HCT116 (cell line): ENCODE results near the gene SIPA1L3.

Source experiments
- EZH2 ChIP-seq: fragments of 200-600 bp; sonication (generic); IDR thresholded peaks from 2 replicates; pipeline ENCODE4 v1.6.1; 2017; ENCODE audit warnings: antibody characterized with exemption, mixed run types
- TCF7L2 ChIP-seq: IDR thresholded peaks from 2 replicates; pipeline ENCODE4 v1.7.0; 2011; ENCODE audit warnings: borderline replicate concordance, inconsistent platforms; ENCODE audit not compliant: insufficient read depth, insufficient read length; ENCODE audit errors: extremely low read depth
- TF ChIP-seq, protein P1 (sequence below), 3 experiments: fragments of 200-600 bp in 1 of 3; sonication (generic) in 1 of 3; IDR thresholded peaks in 2 of 3; conservative IDR thresholded peaks in 1 of 3; 2 replicates each; pipeline ENCODE4 v1.5.1; 2012 to 2017; ENCODE audit warnings: low read depth in 2 of 3, low read length in 2 of 3, antibody characterized with exemption in 1 of 3, borderline replicate concordance in 1 of 3, control low read depth in 1 of 3, mild to moderate bottlenecking in 1 of 3, mixed read lengths in 1 of 3, mixed run types in 1 of 3, moderate library complexity in 1 of 3; ENCODE audit not compliant: insufficient read depth in 1 of 3

DNA sequence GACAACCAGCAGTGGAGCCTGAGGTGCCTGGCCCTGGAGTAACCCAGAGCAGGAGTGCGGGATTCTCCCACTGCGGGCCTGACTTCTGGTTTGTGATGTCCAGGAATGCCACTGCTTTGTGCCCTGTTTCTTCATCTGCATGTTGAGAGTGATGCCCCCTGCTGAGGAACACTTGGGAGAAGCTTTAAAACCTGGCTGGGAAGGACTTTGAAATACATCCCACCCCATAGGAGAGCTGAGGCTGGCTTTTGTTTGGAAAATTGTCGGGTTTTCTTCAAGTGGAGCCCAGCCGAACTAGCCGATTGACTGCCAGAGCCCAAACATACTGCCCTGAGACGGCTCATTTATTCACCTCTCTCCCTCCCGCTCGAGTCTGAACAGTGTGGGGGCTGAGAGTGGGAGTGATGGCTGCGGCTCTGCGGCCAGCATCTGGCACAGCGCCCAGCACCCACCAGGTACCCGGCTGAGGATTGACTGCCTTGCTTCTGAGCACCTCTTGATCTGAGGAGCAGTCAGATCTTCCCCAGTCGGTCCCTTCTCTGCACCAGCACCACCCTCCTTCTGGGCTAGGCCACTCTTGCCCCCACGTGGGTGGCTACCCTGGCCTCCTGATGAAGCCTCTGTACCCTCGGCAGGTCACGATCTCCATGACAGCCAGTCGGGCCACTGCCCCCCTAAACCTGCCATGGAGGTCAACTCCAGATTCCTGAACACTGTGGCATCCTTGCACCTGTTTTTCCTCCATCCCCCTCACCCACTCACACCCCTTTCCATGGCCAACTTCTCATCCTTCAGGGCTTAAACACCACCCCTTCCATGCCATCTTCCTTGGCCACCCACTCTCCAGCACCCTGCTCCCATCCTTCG is 148.9 kb downstream of the SIPA1L3 start:
- TF ChIP-seq EZH2 (no peak), TCF7L2 (no peak)
- TF ChIP-seq, protein P1, sequence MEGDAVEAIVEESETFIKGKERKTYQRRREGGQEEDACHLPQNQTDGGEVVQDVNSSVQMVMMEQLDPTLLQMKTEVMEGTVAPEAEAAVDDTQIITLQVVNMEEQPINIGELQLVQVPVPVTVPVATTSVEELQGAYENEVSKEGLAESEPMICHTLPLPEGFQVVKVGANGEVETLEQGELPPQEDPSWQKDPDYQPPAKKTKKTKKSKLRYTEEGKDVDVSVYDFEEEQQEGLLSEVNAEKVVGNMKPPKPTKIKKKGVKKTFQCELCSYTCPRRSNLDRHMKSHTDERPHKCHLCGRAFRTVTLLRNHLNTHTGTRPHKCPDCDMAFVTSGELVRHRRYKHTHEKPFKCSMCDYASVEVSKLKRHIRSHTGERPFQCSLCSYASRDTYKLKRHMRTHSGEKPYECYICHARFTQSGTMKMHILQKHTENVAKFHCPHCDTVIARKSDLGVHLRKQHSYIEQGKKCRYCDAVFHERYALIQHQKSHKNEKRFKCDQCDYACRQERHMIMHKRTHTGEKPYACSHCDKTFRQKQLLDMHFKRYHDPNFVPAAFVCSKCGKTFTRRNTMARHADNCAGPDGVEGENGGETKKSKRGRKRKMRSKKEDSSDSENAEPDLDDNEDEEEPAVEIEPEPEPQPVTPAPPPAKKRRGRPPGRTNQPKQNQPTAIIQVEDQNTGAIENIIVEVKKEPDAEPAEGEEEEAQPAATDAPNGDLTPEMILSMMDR (IDR thresholded peaks at IDR 0.05 in 2 of 3, conservative IDR thresholded peaks at IDR 0.05 in 1 of 3; ENCODE audit: borderline replicate concordance in 1 of 3, insufficient read depth in 1 of 3, low read depth in 2 of 3, low read length in 2 of 3): no peak
